Ramos (cell line): Measurements from ENCODE around the gene LFNG.

Source experiments
- in situ Hi-C: fragments of 300-500 bp; cut with MboI; formaldehyde crosslinking; loops from one replicate; pipeline ENCODE4 v1.14.3; 2022; ENCODE audit warnings: low sequenced_read_pairs; ENCODE audit not compliant: unreplicated experiment

LFNG gene

DNA sequence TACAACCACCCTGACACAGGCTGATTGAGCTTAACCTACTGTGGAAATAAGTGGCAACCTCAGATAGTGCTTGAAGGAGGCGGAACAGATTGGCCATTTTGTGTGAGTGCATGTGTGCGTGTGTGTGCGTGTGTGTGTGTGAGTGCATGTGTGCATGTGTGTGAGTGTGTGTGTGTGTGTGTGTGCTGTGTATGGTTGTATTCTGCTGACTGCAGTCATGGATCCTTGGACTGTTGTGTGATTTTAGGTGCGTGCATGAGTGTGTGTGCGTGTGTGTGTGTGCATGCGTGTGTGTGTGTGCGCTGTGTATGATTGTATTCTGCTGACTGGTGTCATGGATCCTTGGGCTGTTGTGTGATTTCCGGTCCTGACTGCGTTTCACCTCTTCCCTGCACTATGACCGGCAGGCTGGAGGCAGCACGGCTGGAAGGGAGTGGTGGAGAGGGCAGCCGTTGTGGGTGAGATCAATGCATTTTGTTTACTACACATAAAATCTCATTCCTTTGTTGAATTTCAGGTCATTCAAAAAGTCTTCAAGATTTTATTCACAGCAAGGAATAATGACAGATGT lies 45.5 kb downstream of the LFNG start:
- in situ Hi-C loops: no loop called here

DNA sequence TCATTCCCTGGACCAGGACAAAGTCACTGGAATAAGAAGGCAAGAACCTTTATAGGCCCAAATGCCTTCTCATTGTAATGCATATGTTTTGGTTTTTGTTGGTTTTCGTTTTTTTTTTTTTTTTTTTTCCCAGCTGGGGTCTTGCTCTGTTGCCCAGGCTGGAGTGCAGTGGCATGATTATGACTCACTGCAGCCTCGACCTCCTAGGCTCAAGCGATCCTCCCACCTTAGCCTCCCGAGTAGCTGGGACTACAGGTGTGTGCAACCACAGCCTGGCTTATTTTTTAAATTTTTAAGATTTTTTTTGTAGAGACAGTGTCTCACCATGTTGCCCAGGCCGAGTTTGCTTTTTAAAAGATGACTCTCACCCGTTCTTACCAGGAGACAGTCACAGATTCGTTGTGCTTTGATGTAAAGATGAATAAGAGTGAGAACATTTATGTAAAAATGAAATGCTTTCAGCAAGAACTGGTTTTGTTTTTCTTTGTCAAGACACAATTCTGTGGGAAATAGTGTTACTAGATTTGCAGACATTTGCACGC lies 46.8 kb downstream of the LFNG start:
- in situ Hi-C loops: no loop called here

DNA sequence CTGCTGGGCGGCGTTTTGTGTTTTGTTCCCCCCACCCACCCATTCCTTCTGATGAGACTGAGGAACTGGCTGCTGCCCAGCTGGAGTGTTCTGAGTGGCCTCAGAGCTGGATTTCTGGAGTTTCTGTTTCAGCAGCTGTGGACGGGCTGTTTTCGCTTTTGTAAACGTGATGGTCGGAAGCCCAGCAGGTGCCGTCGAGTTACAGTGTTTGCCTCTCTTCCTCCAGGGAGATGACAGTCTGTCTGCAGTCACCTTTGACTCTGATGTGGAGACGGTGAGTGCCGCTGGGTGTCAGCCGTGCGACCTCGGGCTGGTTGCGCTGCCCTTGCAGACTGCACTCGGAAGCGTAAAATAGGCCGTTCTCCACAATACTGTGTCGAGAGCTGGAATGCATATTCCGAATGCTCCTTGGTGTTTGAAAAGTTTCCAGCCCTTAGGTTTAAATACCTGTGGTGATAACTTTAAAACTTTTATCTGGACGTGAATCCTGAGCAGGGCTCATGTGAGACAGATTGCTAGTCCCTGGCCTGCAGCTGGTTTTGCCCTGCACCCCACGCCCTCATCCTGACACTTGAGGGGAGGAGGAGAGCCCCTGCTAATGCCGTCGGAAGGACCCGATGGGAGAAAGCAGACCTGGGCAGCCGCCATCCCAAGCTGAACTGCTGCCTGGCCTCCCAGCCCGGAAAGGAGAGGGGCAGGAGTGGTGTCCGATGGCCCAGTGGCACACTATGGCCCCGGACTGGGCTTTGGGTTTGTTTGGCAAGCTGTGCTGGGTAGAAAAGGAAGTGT lies 47.5 kb downstream of the LFNG start:
- in situ Hi-C loops: no loop called here

DNA sequence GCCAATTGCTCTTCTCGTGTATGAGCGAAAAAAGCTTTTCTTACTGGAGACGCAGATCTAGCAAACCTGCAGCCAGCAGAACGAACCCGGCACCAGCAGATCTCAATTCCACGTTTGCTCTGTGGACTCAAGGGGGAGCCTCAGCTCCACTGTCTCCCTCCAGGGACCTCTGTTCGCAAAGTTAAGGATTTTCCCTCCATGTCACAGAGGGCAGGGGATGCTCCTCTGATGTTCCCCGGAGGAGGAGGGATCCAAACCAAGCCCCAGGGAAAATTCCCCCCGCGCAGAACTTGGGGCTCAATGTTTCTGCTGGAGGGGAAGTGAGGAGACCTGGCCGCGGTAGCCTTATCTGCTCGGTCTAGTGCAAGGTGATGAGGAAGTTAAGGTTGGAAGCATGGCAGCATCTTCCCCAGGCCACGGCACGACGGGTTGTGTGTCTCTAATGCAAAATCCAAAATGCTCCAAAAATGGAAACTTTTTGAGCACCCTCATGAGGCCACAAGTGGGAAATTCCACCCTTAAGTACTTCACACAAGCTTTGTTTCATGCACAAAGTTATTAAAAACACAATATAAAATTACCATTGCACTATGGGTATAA lies 48.2 kb downstream of the LFNG start:
- in situ Hi-C loops: no loop called here

DNA sequence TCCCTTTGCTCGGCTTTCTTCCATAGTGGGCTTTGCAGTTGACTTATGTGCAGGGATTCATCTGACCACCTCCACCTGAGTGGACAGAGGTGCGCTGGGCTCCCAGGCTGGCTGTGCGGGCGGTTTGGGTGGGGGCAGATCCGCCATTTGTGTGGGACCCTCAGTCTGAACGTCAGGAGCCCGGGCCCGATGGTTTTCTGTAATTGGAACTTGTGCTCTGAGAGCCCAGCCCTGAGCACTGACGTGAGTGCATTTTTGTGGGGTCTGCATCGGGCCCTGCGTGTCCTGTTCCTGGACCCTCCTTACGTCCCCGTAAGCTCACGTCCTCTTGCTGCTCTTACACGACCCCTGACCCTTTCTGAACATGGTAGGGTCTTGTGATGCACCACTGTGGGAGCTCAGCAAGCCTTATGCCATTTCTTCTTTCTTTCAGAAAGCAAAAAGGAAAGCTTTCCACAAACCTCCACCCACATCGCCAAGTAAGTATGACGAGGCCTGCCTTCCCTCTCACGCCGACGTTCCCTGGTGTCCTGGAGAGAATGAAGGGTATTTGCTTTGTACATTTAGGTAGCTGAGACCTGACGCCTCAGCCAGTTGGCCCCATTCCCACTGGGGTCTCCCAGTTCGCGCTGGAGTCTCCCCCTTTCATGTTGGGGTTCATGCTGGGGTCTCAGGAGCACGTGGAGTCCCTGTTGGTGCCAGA lies 49.1 kb downstream of the LFNG start:
- in situ Hi-C loops: no loop called here

DNA sequence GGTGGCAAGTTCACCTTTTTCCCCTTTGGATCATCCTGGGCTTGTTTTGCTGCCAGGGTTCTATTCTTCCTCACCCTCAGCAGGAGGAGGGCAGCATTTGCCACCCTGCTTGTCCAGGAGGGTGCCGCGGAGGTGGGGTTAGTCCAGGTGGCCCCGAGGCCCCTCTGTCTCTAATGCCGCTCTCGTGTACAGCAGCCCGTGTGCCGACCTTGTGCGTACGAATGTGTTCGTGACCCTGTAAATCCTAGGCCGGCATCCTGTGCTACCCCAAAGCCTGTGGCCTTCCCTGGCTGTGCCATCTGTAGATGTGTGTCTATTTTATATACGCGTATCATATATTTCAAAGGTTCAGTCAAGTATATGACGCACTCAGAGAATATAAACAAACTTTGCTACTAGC lies 49.8 kb downstream of the LFNG start:
- in situ Hi-C loops: no loop called here

DNA sequence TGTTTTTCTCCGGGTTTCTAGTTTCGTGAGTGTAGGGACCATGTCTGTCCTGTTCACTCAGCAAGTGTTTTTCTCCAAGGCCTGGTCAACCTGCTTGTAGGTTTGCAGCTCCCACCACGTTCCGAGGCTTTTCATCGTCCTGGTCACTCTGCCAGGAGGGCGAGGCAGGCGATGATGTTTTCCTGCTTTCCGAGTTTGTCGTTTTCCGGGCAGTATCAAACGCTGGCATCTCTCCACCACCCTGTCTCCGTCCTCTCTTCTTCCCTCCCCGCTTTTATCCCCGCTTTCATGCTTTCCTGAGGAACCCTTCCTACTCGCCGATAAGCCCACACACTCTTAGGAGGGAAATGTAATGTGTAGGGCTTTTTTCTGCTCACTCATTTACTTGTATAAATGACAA lies 50.4 kb downstream of the LFNG start:
- in situ Hi-C loops: no loop called here

DNA sequence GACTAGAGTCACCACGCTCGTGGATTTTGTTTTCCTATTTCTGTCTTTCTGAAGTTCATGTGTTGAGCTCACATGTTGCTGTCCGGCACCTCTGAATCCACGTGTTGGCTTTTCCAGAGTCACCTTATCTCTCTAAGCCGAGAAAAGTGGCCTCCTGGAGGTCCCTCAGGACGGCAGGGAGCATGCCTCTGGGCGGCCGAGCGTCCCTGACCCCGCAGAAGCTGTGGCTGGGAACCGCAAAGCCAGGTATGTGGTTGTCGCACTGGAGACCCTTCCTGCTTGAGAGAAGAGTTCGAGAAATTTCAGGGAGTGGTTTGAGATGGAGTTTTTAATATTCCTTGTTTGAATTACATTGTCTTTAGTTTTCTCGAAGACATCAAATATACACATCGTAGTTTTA lies 51.8 kb downstream of the LFNG start:
- in situ Hi-C loops: no loop called here

DNA sequence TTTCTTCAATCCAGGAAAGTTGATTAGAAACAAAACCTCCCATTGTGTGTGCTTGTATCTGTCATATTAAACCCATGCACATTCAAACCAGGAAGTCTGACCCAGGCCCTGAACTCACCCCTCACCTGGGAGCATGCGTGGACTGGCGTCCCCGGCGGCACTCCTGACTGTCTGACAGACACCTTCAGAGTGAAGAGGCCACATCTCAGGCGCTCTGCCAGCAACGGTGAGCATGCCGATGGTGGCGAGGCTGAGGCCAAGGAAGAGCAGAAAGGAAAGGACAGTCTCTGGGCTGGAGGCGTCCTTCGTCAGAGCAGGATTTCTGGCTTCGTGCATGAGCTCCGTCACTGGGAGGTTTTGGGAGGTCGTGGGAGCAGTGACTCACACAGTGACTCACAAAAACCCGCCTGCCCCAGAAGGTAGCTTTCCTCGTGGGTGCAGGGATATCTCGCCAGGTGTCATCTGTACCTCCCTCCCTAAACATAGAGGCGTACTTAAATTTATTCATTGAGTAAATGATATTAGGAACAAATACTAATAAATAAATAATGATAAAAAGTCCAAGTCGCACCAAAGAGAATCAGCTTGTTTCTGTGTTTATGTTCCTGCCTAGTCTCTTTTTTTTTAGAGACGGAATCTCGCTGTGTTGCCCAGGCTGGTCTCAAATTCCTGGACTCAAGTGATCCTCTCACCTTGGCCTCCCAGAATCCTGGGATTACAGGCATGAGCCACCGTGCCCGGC lies 52.7 kb downstream of the LFNG start:
- in situ Hi-C loops: no loop called here

DNA sequence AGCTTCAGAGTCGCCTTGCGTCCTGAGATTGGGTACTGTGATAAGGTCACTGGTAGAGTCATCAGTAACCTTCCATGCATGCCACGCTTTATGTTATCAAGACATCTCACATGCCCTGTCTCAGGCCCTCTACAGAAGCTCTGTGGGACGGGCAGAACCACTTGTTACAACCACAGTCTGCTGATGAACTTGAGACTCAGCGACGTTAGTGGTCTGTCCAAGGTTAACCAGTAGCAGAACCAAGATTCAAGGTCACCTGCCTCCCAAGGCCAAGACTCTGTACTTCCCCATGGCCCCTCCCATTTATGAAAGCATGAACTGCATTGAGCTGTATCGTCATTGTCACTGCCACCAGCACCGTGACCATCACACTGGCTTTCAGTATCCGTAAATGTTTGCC lies 54.2 kb downstream of the LFNG start:
- in situ Hi-C loops: no loop called here

DNA sequence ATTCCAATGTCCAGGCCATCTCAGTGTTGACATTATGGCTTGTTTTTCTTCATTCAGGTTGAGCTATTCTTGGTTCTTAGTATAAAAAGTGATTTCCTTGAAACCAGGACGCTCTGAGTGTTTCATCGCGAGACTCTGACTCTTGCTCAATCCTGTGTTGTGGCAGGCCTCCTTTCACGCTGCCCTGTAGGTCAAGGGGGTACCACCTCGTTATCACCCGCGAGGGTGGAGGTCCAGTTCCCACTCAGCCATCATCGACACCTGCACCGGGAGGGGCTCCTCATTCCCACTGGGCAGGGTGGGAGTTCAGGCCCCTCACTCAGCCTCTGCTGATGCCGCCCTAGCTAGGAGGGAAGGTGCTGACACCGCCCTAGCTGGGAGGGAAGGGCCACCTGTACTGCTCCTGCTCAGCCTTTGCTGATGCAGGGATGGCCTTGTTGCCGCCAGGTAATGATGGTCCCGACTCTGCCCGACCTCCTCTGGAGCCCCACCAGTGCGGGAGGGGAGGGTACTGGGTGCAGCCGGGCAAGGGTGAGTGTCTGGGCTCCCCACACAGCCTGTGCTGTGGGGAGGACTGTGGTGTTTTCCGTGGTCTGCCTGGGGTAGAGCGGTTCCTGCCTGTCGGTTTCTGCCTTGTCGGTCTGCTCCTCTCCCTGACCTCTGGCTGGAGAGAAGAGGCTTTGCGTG lies 55.6 kb downstream of the LFNG start:
- in situ Hi-C loops: no loop called here

DNA sequence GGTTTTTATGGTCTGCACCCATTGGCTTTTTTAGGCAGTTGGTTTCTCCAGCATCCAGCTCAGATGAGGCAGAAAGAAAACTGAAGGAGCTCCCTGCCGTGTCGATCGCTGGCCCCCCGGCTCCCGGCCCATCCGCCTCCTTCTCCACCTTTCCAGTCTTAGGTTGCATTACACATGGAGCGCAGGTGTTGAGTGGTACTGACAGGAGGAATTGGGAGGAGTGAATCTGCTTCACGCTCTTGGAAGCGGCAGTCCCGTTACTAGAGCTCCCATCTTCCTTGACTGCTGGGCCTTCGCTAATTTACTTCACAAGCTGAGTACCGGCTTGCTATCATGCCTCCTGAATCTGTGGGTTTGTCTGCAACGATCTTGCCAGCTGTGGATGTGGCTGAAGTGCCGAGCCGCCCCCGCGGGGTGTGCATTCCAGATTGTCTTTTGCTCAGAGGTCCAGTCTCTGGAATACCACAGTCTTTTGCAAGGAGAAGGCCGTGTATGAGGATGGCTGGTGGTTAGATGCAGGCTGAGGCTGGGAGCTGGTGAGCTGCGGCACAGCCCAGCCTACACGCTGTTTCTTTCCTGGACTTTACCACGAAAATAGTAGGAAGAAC lies 56.3 kb downstream of the LFNG start:
- in situ Hi-C loops: no loop called here

DNA sequence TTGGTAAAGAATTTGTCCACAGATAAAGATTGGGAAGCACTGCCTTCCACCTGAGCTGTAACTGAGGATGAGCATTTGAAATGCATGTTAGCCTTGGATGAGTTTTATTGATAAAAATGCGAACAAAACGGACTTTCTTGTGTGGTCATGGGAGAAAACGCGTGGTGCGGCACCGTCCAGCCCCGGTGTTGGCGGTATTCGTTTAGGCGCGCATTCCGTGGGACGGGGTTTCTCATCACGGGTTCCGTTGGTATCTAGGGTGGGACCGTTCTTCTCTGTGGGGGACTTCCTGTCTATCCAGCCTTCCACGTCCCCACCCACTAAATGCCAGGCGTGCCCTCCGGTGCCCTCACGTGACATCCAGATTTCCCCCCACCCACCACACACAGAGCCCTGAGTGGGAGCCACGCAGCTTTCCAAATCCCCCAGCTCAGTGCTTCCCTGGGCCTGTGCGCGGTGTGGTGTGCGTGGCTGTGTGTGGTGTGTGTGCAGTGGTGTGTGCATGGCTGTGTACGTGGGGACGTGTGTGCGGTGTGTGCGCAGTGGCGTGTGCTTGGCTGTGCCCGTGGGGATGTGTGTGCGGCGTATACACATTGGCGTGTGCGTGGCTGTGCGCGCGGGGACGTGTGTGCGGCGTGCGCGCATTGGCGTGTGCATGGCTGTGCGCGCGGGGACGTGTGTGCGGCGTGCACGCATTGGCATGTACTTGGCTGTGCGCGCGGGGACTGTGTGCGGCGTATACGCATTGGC lies 57.3 kb downstream of the LFNG start:
- in situ Hi-C loops: no loop called here
